ENCODE data around the gene RAD51B. TPM values are rescaled to one million over a fixed set of nuclear protein-coding genes. Genes with fewer than 3 reads are reported as not detected.

Gene RAD51B
- total and polyA plus RNA-seq, 4 donors, result 2.5 to 95.0 (median 9.6) TPM

DNA sequence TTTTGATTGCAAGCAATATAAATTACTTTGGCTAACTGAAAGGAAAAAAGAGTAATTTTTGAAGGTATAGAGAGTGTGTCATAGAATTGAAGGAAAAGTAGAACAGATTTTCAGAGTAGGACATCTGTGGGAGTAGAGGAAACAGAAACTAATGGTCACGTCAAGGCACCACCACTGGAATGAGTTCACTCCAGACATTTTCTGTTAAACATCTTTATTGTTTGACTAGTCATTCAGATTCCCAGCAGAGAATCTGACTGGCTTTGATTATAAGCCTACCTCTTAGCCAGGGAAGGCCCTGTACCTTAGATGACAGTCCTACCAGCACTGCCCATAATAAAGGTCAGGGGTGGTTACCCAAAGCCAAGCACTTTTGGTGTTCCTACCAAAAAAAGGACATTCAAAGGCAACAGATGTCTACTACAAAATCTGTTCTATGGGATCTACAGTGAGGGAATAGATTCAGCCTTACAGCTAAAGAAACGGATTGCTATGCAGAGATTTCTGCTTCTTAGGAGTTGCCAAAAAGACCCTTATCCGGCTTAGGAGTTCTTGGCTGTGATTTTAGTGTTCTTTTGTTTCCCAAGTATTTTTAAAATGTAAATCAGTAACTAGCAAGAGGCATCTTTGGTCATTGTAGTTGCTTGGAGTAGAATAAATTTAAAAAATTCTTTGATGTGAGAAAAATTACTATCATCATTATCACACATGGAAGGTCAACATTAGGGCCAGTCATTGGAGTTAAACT, 410.8 kb downstream of the RAD51B start:
- WGBS, 2 donors, result 74 to 86% methylated on average over 3 of the region's 3 CpGs

DNA sequence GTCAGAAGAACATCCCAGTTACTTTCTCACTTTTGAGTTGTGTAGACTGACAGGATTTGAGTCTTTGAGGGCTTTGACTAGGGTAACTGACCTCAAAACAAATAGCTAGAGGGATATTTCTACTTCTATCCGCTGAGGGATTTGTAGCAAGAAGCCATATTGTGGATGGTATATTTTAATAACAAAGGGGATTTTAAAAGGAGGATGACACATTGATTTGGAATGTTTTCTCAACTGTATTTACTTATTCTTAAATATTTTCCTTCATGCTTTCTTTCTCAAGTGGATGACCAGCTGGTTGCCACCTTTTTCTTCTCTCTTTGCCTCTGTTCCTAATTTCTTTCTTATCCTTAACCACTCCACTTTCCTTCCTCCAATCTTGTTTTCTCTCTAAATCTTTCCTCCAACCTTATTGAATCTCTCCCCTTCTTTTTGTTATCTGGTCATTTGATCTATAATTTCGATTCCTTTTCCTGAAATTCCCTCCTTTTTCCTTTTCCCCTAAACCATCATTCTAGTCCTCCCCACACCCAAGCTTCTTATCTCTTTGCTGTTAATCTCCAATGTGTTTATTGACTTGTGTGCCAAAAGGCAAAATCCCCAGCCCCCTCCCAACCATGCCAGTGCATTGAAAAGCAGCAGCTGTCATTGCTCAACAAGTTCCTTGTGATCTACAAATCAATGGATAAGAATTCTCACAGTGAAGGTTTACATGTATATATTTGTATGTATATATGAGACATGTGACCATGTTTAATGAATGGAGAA, 411.6 kb downstream of the RAD51B start:
- DNase-seq (peak; percentile 49 to 71 (median 70)), ATAC-seq (ENCODE audit: insufficient read depth, low FRiP score) (no peak)
- peaks cover 0 to 48% (median 21%) of the 10 kb centered on the region in 5 donors for H3K4me1 ChIP-seq (ENCODE audit: control insufficient read depth in 5 of 5, insufficient read depth in 5 of 5, low read length in 5 of 5)
- no peaks in the 10 kb centered on the region for H3K9me3 ChIP-seq (ENCODE audit: control insufficient read depth in 4 of 4, insufficient read depth in 3 of 4, low read length in 3 of 4)
- 77 to 85% methylated on average over 2 of the region's 2 CpGs for WGBS, 2 donors
- no peaks in the 10 kb centered on the region for H3K27me3 ChIP-seq (ENCODE audit: control insufficient read depth in 3 of 3, insufficient read depth in 3 of 3, low read length in 2 of 3)
- TF ChIP-seq, protein P1, sequence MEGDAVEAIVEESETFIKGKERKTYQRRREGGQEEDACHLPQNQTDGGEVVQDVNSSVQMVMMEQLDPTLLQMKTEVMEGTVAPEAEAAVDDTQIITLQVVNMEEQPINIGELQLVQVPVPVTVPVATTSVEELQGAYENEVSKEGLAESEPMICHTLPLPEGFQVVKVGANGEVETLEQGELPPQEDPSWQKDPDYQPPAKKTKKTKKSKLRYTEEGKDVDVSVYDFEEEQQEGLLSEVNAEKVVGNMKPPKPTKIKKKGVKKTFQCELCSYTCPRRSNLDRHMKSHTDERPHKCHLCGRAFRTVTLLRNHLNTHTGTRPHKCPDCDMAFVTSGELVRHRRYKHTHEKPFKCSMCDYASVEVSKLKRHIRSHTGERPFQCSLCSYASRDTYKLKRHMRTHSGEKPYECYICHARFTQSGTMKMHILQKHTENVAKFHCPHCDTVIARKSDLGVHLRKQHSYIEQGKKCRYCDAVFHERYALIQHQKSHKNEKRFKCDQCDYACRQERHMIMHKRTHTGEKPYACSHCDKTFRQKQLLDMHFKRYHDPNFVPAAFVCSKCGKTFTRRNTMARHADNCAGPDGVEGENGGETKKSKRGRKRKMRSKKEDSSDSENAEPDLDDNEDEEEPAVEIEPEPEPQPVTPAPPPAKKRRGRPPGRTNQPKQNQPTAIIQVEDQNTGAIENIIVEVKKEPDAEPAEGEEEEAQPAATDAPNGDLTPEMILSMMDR (IDR thresholded peaks at IDR 0.05; ENCODE audit: control extremely low read depth, extremely low read depth), result no peak
- H3K9ac ChIP-seq (ENCODE audit: insufficient read depth in 1 of 2, low read length in 2 of 2), result no peak overlapping the region
- no peak overlapping the region for H3K27ac ChIP-seq (ENCODE audit: low read depth in 1 of 2, low read length in 1 of 2)
- no peak overlapping the region for H3K4me3 ChIP-seq
- no peaks in the 10 kb centered on the region for H3K36me3 ChIP-seq (ENCODE audit: control insufficient read depth in 4 of 4, insufficient read depth in 4 of 4, low read length in 4 of 4)

More for the DNA sequence above, 410.8 kb downstream of the RAD51B start:
- TF ChIP-seq, protein P1 (IDR thresholded peaks at IDR 0.05; ENCODE audit: control extremely low read depth, extremely low read depth), result no peak
- Histone ChIP-seq H3K9me3 (ENCODE audit: control insufficient read depth in 4 of 4, insufficient read depth in 3 of 4, low read length in 3 of 4) (no peaks in the 10 kb centered on the region), H3K4me3 (no peak overlapping the region), H3K9ac (ENCODE audit: insufficient read depth in 1 of 2, low read length in 2 of 2) (peak overlapping the region in 1 of 2 donors; percentile 15), H3K27ac (ENCODE audit: low read depth in 1 of 2, low read length in 1 of 2) (no peak overlapping the region), H3K4me1 (ENCODE audit: control insufficient read depth in 5 of 5, insufficient read depth in 5 of 5, low read length in 5 of 5) (peaks cover 0 to 48% (median 21%) of the 10 kb centered on the region in 5 donors), H3K27me3 (ENCODE audit: control insufficient read depth in 3 of 3, insufficient read depth in 3 of 3, low read length in 2 of 3) (no peaks in the 10 kb centered on the region), H3K36me3 (ENCODE audit: control insufficient read depth in 4 of 4, insufficient read depth in 4 of 4, low read length in 4 of 4) (no peaks in the 10 kb centered on the region)
- peak in 2 of 3 donors; percentile 52 to 58 for DNase-seq
- no peak for ATAC-seq (ENCODE audit: insufficient read depth, low FRiP score)

DNA sequence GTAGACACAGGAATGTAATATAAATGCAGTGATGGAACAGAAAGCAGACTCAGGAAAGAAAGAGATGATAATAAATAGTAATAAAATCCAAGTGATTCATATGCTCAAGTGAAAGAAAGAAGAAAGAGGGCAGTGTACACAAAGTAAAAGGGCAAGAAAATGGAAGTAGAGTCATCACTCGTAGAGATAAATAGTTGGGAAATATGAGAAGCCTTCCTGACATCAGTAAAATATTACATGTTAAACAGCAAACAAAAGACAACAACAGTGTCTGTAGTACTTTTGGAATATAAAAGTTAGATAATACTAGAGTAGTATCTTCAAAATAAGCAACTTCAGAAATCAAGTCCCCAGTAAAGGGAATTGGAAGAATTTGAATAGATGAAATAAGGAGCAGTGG, 412.3 kb downstream of the RAD51B start:
- H3K9me3 ChIP-seq (ENCODE audit: control insufficient read depth in 4 of 4, insufficient read depth in 3 of 4, low read length in 3 of 4), result no peaks in the 10 kb centered on the region
- TF ChIP-seq, protein P1 (IDR thresholded peaks at IDR 0.05; ENCODE audit: control extremely low read depth, extremely low read depth), result no peak
- no peaks in the 10 kb centered on the region for H3K36me3 ChIP-seq (ENCODE audit: control insufficient read depth in 4 of 4, insufficient read depth in 4 of 4, low read length in 4 of 4)
- ATAC-seq (ENCODE audit: insufficient read depth, low FRiP score) (no peak), DNase-seq (peak in 2 of 3 donors; percentile 32 to 52)
- H3K27ac ChIP-seq (ENCODE audit: low read depth in 1 of 2, low read length in 1 of 2), result peak overlapping the region in 1 of 2 donors; percentile 82
- H3K4me1 ChIP-seq (ENCODE audit: control insufficient read depth in 5 of 5, insufficient read depth in 5 of 5, low read length in 5 of 5), result peaks cover 0 to 52% (median 21%) of the 10 kb centered on the region in 5 donors
- WGBS, 2 donors, result 57 to 70% methylated on average over 1 of the region's 1 CpG
- peak overlapping the region in 1 of 2 donors; percentile 19 for H3K9ac ChIP-seq (ENCODE audit: insufficient read depth in 1 of 2, low read length in 2 of 2)
- H3K4me3 ChIP-seq, result no peak overlapping the region
- no peaks in the 10 kb centered on the region for H3K27me3 ChIP-seq (ENCODE audit: control insufficient read depth in 3 of 3, insufficient read depth in 3 of 3, low read length in 2 of 3)
